ENCODE results near the gene KSR1. TPM values are rescaled to one million over a fixed set of nuclear protein-coding genes. Genes with fewer than 3 reads are reported as not detected.

KSR1 gene
- total and polyA plus RNA-seq, 2 donors (not counting 1 experiment from before 2014, with no cell fraction given) = 5.3 to 10.1 TPM

- H3K36me3 ChIP-seq (ENCODE audit: control insufficient read depth, insufficient read depth, low read length) = no peaks in the 10 kb centered on the region
- no peak overlapping the region for H2AFZ ChIP-seq (ENCODE audit: low read length)
- H3K27ac ChIP-seq (ENCODE audit: insufficient read depth, low read length) = peak overlapping the region; percentile 51
- H4K20me1 ChIP-seq (ENCODE audit: control insufficient read depth, extremely low read depth, insufficient read depth, low read length) = no peaks in the 10 kb centered on the region
- DNase-seq (ENCODE audit: low read depth in 2 of 2) = no peak
- H3K79me2 ChIP-seq (ENCODE audit: control insufficient read depth, insufficient read depth, low read length) = no peaks in the 10 kb centered on the region
- H3K4me2 ChIP-seq (ENCODE audit: extremely low read depth, insufficient read depth, low read length) = no peak overlapping the region
- H3K27me3 ChIP-seq (ENCODE audit: control insufficient read depth, insufficient read depth, low read length) = no peaks in the 10 kb centered on the region
- TF ChIP-seq EZH2 (IDR thresholded peaks at IDR 0.05; ENCODE audit: low read length, missing control alignments) = no peak
- no peak for TF ChIP-seq CTCF (conservative IDR thresholded peaks at IDR 0.05 in 1 of 2, IDR thresholded peaks at IDR 0.05 in 1 of 2; ENCODE audit: low read depth in 1 of 2, low read length in 2 of 2)
- H3K4me3 ChIP-seq (replicated peaks in 1 of 4; ENCODE audit: control extremely low read depth in 1 of 4, insufficient read depth in 1 of 4, low read depth in 3 of 4, low read length in 4 of 4) = no peak overlapping the region
- peaks cover 16% of the 10 kb centered on the region for H3K4me1 ChIP-seq (ENCODE audit: control insufficient read depth, extremely low read depth, insufficient read depth, low read length)
- H3K9me3 ChIP-seq (ENCODE audit: control insufficient read depth, insufficient read depth, low read depth, low read length) = no peaks in the 10 kb centered on the region
- H3K9ac ChIP-seq (ENCODE audit: insufficient read depth, low read length) = no peak overlapping the region
Measured at GRCh38 chr17:27558842-27559505, 102.7 kb downstream of the KSR1 start.

GRCh38 chr17:27559506-27560481 is 103.5 kb downstream of the KSR1 start:
- H3K4me3 ChIP-seq (replicated peaks in 1 of 4; ENCODE audit: control extremely low read depth in 1 of 4, insufficient read depth in 1 of 4, low read depth in 3 of 4, low read length in 4 of 4) = peak overlapping the region in 2 of 4 experiments; percentile 32 to 34
- H3K9ac ChIP-seq (ENCODE audit: insufficient read depth, low read length) = no peak overlapping the region
- H4K20me1 ChIP-seq (ENCODE audit: control insufficient read depth, extremely low read depth, insufficient read depth, low read length) = no peaks in the 10 kb centered on the region
- H2AFZ ChIP-seq (ENCODE audit: low read length) = no peak overlapping the region
- no peaks in the 10 kb centered on the region for H3K79me2 ChIP-seq (ENCODE audit: control insufficient read depth, insufficient read depth, low read length)
- H3K27ac ChIP-seq (ENCODE audit: insufficient read depth, low read length) = peak overlapping the region; percentile 51
- no peaks in the 10 kb centered on the region for H3K27me3 ChIP-seq (ENCODE audit: control insufficient read depth, insufficient read depth, low read length)
- peaks cover 13% of the 10 kb centered on the region for H3K4me1 ChIP-seq (ENCODE audit: control insufficient read depth, extremely low read depth, insufficient read depth, low read length)
- no peaks in the 10 kb centered on the region for H3K9me3 ChIP-seq (ENCODE audit: control insufficient read depth, insufficient read depth, low read depth, low read length)
- DNase-seq (ENCODE audit: low read depth in 2 of 2) = peak; percentile 91 to 98
- TF ChIP-seq CTCF (conservative IDR thresholded peaks at IDR 0.05 in 1 of 2, IDR thresholded peaks at IDR 0.05 in 1 of 2; ENCODE audit: low read depth in 1 of 2, low read length in 2 of 2) = peak; percentile 23 to 57
- no peak for TF ChIP-seq EZH2 (IDR thresholded peaks at IDR 0.05; ENCODE audit: low read length, missing control alignments)
- no peaks in the 10 kb centered on the region for H3K36me3 ChIP-seq (ENCODE audit: control insufficient read depth, insufficient read depth, low read length)
- peak overlapping the region; percentile 3 for H3K4me2 ChIP-seq (ENCODE audit: extremely low read depth, insufficient read depth, low read length)

GRCh38 chr17:27560668-27561067 is 104.4 kb downstream of the KSR1 start:
- no peaks in the 10 kb centered on the region for H3K27me3 ChIP-seq (ENCODE audit: control insufficient read depth, insufficient read depth, low read length)
- peak overlapping the region; percentile 51 for H3K27ac ChIP-seq (ENCODE audit: insufficient read depth, low read length)
- peaks cover 11% of the 10 kb centered on the region for H3K4me1 ChIP-seq (ENCODE audit: control insufficient read depth, extremely low read depth, insufficient read depth, low read length)
- no peaks in the 10 kb centered on the region for H3K36me3 ChIP-seq (ENCODE audit: control insufficient read depth, insufficient read depth, low read length)
- H3K9me3 ChIP-seq (ENCODE audit: control insufficient read depth, insufficient read depth, low read depth, low read length) = no peaks in the 10 kb centered on the region
- no peak overlapping the region for H2AFZ ChIP-seq (ENCODE audit: low read length)
- H3K4me2 ChIP-seq (ENCODE audit: extremely low read depth, insufficient read depth, low read length) = peak overlapping the region; percentile 51
- no peak for TF ChIP-seq CTCF (conservative IDR thresholded peaks at IDR 0.05 in 1 of 2, IDR thresholded peaks at IDR 0.05 in 1 of 2; ENCODE audit: low read depth in 1 of 2, low read length in 2 of 2)
- no peak for TF ChIP-seq EZH2 (IDR thresholded peaks at IDR 0.05; ENCODE audit: low read length, missing control alignments)
- no peak overlapping the region for H3K9ac ChIP-seq (ENCODE audit: insufficient read depth, low read length)
- H3K4me3 ChIP-seq (replicated peaks in 1 of 4; ENCODE audit: control extremely low read depth in 1 of 4, insufficient read depth in 1 of 4, low read depth in 3 of 4, low read length in 4 of 4) = peak overlapping the region in 2 of 4 experiments; percentile 32 to 34
- no peaks in the 10 kb centered on the region for H3K79me2 ChIP-seq (ENCODE audit: control insufficient read depth, insufficient read depth, low read length)
- H4K20me1 ChIP-seq (ENCODE audit: control insufficient read depth, extremely low read depth, insufficient read depth, low read length) = no peaks in the 10 kb centered on the region
- peak in 1 of 2 donors; percentile 55 for DNase-seq (ENCODE audit: low read depth in 2 of 2)
